Mucosa of descending colon (tissue), 3 donors: ENCODE results near the gene ZCRB1. TPM values are rescaled to one million over a fixed set of nuclear protein-coding genes. Genes with fewer than 3 reads are reported as not detected.

ENCODE experiments used
- ATAC-seq: fragments of 200-7000 bp; cut with Tn5 transposase; one replicate; pipeline ENCODE4 v1.9.1; 2020; ENCODE audit warnings: mild to moderate bottlenecking, moderate library complexity
- DNase-seq, 3 donors: peaks; one replicate each; pipeline ENCODE4 v3.0.0-alpha.2; 2020
- H3K36me3 ChIP-seq: fragments of 200-600 bp; one replicate; pipeline ENCODE4 v1.8.0; 2021; ENCODE audit warnings: low read depth, mild to moderate bottlenecking
- H3K4me1 ChIP-seq: fragments of 200-600 bp; one replicate; pipeline ENCODE4 v1.8.0; 2021; ENCODE audit warnings: low read depth, mild to moderate bottlenecking
- H3K4me3 ChIP-seq: fragments of 200-600 bp; one replicate; pipeline ENCODE4 v1.8.0; 2021; ENCODE audit warnings: mild to moderate bottlenecking
- H3K9me3 ChIP-seq: fragments of 200-600 bp; one replicate; pipeline ENCODE4 v1.8.0; 2021; ENCODE audit warnings: mild to moderate bottlenecking
- intact Hi-C, 2 donors: fragments of 100-400 bp; cut with DNase I in 1 of 2; cut with micrococcal nuclease in 1 of 2; formaldehyde crosslinking; loops; one replicate each; pipeline versions ENCODE4 v1.11.0 to v1.11.1; 2022; cut with DNase I, micrococcal nuclease
- total RNA-seq, 3 donors: library from RNA; stranded (reverse); fragmentation: NEBNext Ultra II Directional in 2 of 3; extraction: Animal tissue kit (Norgen Biotek cat#: 25700) in 2 of 3; gene quantifications; one replicate each; pipeline versions ENCODE4 v1.2.1 to v1.2.4, GENCODE V29; 2021 to 2023
- TF ChIP-seq, protein P1 (sequence below): fragments of 200-600 bp; IDR thresholded peaks from one replicate; pipeline ENCODE4 v1.8.0; 2022; ENCODE audit warnings: antibody characterized with exemption, mild to moderate bottlenecking
- donor health status: DM: no; HTN: no; CAD: no; lungs with moderate emphysema.
- donor health status: DM: no; HTN: no; CAD: no.
- donor health status: DM: no; HTN: yes; CAD: no.

Gene ZCRB1
- total RNA-seq, 3 donors from 2014 or later = 31.4 to 43.3 (median 40.3) TPM

DNA sequence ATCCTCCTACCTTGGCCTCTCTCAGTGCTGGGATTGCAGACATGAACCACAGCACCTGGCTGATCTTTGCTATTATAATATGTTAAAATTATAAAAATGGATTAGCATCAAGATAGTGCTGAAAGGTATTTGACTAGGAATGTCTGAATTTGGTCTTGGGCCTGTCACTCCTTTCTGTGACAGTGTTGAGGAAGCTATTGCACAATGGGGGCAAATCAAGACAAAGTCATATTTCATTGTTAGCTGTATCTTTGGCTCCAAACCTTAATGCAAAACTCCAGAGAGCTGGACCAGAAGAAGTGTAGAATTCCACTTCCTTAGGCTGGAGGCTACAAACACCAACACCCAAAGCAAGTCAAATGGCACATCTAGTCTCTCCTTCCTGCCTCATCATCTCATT, 42.2 kb downstream of the ZCRB1 start:
- ATAC-seq (no peak), DNase-seq (no peak)
- no peaks in the 10 kb centered on the region for H3K9me3 ChIP-seq
- intact Hi-C loops = no loop called here
- no peak overlapping the region for H3K4me3 ChIP-seq
- H3K36me3 ChIP-seq = no peaks in the 10 kb centered on the region
- TF ChIP-seq, protein P1, sequence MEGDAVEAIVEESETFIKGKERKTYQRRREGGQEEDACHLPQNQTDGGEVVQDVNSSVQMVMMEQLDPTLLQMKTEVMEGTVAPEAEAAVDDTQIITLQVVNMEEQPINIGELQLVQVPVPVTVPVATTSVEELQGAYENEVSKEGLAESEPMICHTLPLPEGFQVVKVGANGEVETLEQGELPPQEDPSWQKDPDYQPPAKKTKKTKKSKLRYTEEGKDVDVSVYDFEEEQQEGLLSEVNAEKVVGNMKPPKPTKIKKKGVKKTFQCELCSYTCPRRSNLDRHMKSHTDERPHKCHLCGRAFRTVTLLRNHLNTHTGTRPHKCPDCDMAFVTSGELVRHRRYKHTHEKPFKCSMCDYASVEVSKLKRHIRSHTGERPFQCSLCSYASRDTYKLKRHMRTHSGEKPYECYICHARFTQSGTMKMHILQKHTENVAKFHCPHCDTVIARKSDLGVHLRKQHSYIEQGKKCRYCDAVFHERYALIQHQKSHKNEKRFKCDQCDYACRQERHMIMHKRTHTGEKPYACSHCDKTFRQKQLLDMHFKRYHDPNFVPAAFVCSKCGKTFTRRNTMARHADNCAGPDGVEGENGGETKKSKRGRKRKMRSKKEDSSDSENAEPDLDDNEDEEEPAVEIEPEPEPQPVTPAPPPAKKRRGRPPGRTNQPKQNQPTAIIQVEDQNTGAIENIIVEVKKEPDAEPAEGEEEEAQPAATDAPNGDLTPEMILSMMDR = no peak
- H3K4me1 ChIP-seq = no peaks in the 10 kb centered on the region

GRCh38 chr12:42282294-42282693, 43.6 kb downstream of the ZCRB1 start:
- H3K9me3 ChIP-seq = no peaks in the 10 kb centered on the region
- ATAC-seq (no peak), DNase-seq (no peak)
- H3K4me1 ChIP-seq = no peaks in the 10 kb centered on the region
- TF ChIP-seq, protein P1 = no peak
- intact Hi-C loops = no loop called here
- no peak overlapping the region for H3K4me3 ChIP-seq
- no peaks in the 10 kb centered on the region for H3K36me3 ChIP-seq

DNA sequence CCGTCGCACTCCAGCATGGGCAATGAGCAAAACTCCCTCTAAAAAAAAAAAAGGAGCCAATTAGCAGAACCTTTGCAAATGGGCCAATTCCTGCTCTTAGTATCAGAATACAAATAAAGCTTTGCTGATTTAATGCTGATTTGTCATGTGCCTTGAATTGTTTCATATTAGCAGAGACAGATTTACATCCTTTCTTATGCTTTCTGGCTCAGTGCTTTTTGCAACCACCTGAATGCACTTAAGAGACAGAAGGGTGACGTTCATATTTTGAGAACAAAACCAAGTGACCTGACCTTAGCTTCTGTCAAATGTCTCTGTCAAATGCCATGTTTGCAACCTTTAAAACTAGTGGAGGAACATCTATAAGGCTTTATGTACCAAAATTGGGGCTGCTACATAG, 44.0 kb downstream of the ZCRB1 start:
- no peaks in the 10 kb centered on the region for H3K36me3 ChIP-seq
- H3K9me3 ChIP-seq = no peaks in the 10 kb centered on the region
- H3K4me1 ChIP-seq = no peaks in the 10 kb centered on the region
- ATAC-seq (no peak), DNase-seq (no peak)
- no peak overlapping the region for H3K4me3 ChIP-seq
- TF ChIP-seq, protein P1 = no peak
- intact Hi-C loops = no loop called here

- no peak overlapping the region for H3K4me3 ChIP-seq
- DNase-seq = no peak
- intact Hi-C loops = no loop called here
- TF ChIP-seq, protein P1 = no peak
- no peaks in the 10 kb centered on the region for H3K4me1 ChIP-seq
- H3K9me3 ChIP-seq = no peaks in the 10 kb centered on the region
- no peaks in the 10 kb centered on the region for H3K36me3 ChIP-seq
- no peak for ATAC-seq
Observed at GRCh38 chr12:42281278-42281677, 44.6 kb downstream of the ZCRB1 start.

GRCh38 chr12:42278128-42278510, 47.8 kb downstream of the ZCRB1 start:
- Histone ChIP-seq H3K9me3 (no peaks in the 10 kb centered on the region), H3K36me3 (no peaks in the 10 kb centered on the region), H3K4me3 (no peak overlapping the region), H3K4me1 (no peaks in the 10 kb centered on the region)
- DNase-seq (no peak), ATAC-seq (no peak)
- intact Hi-C loops = no loop called here
- TF ChIP-seq, protein P1 = no peak
